Pancreas (tissue), 10 donors: ENCODE results near the gene TOX2. TPM values are rescaled to one million over a fixed set of nuclear protein-coding genes. Genes with fewer than 3 reads are reported as not detected.

Experiments
- ATAC-seq, 4 donors: fragments of 200-7000 bp; cut with Tn5 transposase; one replicate each; pipeline versions ENCODE4 v1.8.0 to v1.9.1; 2020; ENCODE audit warnings: mild to moderate bottlenecking in 4 of 4, moderate library complexity in 4 of 4
- DNase-seq, 6 donors: peaks; one replicate each; pipeline ENCODE4 v3.0.0-alpha.2; 2020
- FAIRE-seq: peaks from 2 replicates; lab custom pipeline; 2012; peaks lifted over from hg19 to GRCh38; lab: Jason Lieb, UNC
- H3K27ac ChIP-seq, 4 donors: fragments of 200-600 bp; sonication (generic); 1 replicate in 3 of 4; 2 replicates in 1 of 4; pipeline versions ENCODE4 v1.5.0 to v1.8.0; 2020
- H3K27me3 ChIP-seq, 4 donors: fragments of 200-600 bp; one replicate each; pipeline ENCODE4 v1.8.0; 2021
- H3K36me3 ChIP-seq, 3 donors: fragments of 200-600 bp; sonication (generic) in 1 of 3; one replicate each; pipeline versions ENCODE4 v1.5.0 to v1.8.0; 2020 to 2021
- H3K4me1 ChIP-seq, 3 donors: fragments of 200-600 bp; one replicate each; pipeline ENCODE4 v1.8.0; 2021
- H3K4me3 ChIP-seq, 4 donors: fragments of 200-600 bp; sonication (generic) in 2 of 4; one replicate each; pipeline versions ENCODE4 v1.5.0 to v1.8.0; 2020 to 2021
- H3K9me3 ChIP-seq, 4 donors: fragments of 200-600 bp; one replicate each; pipeline ENCODE4 v1.8.0; 2021
- WGBS, 2 donors: extraction: QIAGEN DNeasy Blood & Tissue Kit; methylation state at CpG; one replicate each; pipeline ENCODE4 v1.1.7; 2013; 5-methylcytosine and 5-hydroxymethylcytosine counted together
- intact Hi-C, 3 donors: fragments of 100-400 bp; cut with DNase I; formaldehyde crosslinking; loops; one replicate each; pipeline versions ENCODE4 v1.11.1 to v1.14.2; 2022
- polyA plus RNA-seq, 2 donors: library from polyadenylated mRNA; stranded (reverse); fragments of 200-250 nt; gene quantifications; one replicate each; pipeline ENCODE4 v1.2.3, GENCODE V29; 2013
- total RNA-seq, 6 donors: library from RNA; stranded (reverse); fragmentation: NEBNext Ultra II Directional in 4 of 6; extraction: Animal tissue kit (Norgen Biotek cat#: 25700) in 4 of 6; gene quantifications; one replicate each; pipeline versions ENCODE4 v1.2.1 to v1.2.4, GENCODE V29; 2021 to 2023
- TF ChIP-seq, protein P1 (sequence below), 4 donors: fragments of 200-600 bp; sonication (generic) in 3 of 4; IDR thresholded peaks; one replicate each; pipeline versions ENCODE4 v1.5.0 to v1.8.0; 2021; ENCODE audit warnings: antibody characterized with exemption in 4 of 4
- donor health status: healthy with polysubstance abuse.
- donor health status: DM: no; HTN: no; CAD: no; lungs with moderate emphysema.
- donor health status: DM: no; HTN: no; CAD: no.
- donor health status: control.
- donor health status: control.
- donor health status: Bipolar disorder and iron deficiency.
- donor health status: DM: yes; HTN: yes; CAD: no.
- donor health status: DM: no; HTN: no; CAD: no.
- donor health status: DM: no; HTN: no; CAD: no.
- donor health status: DM: yes; HTN: yes; CAD: no.

TOX2 gene
- total and polyA plus RNA-seq, 8 donors: 0.24 to 2.3 (median 0.90) TPM

DNA sequence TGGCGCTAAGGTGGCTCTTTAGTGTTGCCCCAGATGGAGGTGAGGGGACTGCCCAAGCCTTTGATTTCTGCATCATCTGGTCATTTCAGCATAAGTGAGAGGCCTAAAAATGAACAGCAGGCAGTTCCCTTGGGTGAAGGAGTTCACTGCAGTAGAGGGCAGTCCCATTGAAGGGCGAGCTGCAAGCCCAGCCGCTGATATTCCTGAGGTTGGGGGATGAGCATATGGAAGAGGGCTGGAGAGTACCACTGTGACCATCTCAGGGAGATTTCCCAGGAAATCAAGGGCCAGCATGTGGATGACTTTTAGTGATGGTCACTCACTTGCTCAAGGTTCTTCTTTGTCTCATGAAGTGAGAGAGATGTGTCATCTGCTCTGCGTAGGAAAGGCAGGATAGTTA lies 9.3 kb downstream of the TOX2 start:
- intact Hi-C loops: no loop called here
- no peak for ATAC-seq
- H3K27me3 ChIP-seq: no peaks in the 10 kb centered on the region
- H3K9me3 ChIP-seq: no peaks in the 10 kb centered on the region
- FAIRE-seq: no peak
- TF ChIP-seq, protein P1, sequence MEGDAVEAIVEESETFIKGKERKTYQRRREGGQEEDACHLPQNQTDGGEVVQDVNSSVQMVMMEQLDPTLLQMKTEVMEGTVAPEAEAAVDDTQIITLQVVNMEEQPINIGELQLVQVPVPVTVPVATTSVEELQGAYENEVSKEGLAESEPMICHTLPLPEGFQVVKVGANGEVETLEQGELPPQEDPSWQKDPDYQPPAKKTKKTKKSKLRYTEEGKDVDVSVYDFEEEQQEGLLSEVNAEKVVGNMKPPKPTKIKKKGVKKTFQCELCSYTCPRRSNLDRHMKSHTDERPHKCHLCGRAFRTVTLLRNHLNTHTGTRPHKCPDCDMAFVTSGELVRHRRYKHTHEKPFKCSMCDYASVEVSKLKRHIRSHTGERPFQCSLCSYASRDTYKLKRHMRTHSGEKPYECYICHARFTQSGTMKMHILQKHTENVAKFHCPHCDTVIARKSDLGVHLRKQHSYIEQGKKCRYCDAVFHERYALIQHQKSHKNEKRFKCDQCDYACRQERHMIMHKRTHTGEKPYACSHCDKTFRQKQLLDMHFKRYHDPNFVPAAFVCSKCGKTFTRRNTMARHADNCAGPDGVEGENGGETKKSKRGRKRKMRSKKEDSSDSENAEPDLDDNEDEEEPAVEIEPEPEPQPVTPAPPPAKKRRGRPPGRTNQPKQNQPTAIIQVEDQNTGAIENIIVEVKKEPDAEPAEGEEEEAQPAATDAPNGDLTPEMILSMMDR (IDR thresholded peaks at IDR 0.05): no peak
- H3K4me3 ChIP-seq: no peak overlapping the region
- H3K36me3 ChIP-seq: no peaks in the 10 kb centered on the region
- no peak for DNase-seq
- 67 to 71% methylated on average over 4 of the region's 4 CpGs for WGBS, 2 donors
- H3K27ac ChIP-seq: no peak overlapping the region
- no peaks in the 10 kb centered on the region for H3K4me1 ChIP-seq

DNA sequence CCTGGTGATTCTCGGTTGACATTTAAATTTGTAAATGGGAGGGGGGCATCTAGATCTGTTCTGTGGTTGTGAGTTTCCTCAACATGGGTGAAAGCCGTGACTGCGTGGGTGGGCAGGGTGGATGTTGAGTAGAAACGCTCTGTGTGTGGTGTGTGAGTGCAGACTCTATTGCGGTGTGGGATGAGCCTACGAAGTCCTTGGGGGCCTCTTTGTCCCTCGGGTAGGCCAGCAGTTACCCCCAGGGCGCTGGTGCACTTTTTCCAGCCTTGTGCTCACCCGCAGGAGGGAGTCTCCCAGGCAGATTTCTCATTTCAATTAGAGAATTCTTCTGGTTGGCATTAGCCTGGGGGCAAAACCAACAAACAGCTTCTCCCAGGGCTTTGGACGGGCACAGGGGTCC lies 10.6 kb downstream of the TOX2 start:
- FAIRE-seq (no peak), DNase-seq (no peak), ATAC-seq (no peak)
- Histone ChIP-seq H3K4me3 (no peak overlapping the region), H3K36me3 (no peaks in the 10 kb centered on the region), H3K27ac (no peak overlapping the region), H3K4me1 (no peaks in the 10 kb centered on the region), H3K9me3 (no peaks in the 10 kb centered on the region), H3K27me3 (no peaks in the 10 kb centered on the region)
- intact Hi-C loops: no loop called here
- WGBS, 2 donors: 52 to 58% methylated on average over 10 of the region's 10 CpGs
- TF ChIP-seq, protein P1 (IDR thresholded peaks at IDR 0.05): no peak

DNA sequence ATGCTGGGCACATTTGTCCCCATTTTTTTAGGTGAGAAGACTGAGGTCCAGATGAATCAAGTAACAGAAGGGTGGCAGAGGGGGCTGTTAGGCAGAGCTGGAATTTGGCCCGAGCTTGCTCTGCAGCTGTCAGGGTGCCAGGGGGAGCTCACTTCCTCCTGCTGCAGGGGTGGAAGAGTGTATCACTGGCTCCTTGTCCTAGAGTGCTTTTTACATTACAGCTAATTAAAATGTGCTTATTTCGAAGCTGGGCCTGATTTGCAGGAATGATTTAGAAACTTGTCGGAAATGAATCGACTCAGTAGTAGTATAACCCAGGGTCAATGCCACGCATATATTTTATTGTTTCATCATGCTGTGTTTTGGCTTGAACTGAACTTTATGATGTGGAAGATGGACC lies 11.1 kb downstream of the TOX2 start:
- no peaks in the 10 kb centered on the region for H3K27me3 ChIP-seq
- FAIRE-seq: no peak
- TF ChIP-seq, protein P1 (IDR thresholded peaks at IDR 0.05): no peak
- WGBS, 2 donors: 25 to 28% methylated on average over 5 of the region's 5 CpGs
- no peaks in the 10 kb centered on the region for H3K36me3 ChIP-seq
- no peak for DNase-seq
- no peaks in the 10 kb centered on the region for H3K9me3 ChIP-seq
- H3K4me1 ChIP-seq: no peaks in the 10 kb centered on the region
- H3K4me3 ChIP-seq: no peak overlapping the region
- ATAC-seq: peak in 1 of 4 donors; percentile 46
- H3K27ac ChIP-seq: no peak overlapping the region
- intact Hi-C loops: no loop called here

DNA sequence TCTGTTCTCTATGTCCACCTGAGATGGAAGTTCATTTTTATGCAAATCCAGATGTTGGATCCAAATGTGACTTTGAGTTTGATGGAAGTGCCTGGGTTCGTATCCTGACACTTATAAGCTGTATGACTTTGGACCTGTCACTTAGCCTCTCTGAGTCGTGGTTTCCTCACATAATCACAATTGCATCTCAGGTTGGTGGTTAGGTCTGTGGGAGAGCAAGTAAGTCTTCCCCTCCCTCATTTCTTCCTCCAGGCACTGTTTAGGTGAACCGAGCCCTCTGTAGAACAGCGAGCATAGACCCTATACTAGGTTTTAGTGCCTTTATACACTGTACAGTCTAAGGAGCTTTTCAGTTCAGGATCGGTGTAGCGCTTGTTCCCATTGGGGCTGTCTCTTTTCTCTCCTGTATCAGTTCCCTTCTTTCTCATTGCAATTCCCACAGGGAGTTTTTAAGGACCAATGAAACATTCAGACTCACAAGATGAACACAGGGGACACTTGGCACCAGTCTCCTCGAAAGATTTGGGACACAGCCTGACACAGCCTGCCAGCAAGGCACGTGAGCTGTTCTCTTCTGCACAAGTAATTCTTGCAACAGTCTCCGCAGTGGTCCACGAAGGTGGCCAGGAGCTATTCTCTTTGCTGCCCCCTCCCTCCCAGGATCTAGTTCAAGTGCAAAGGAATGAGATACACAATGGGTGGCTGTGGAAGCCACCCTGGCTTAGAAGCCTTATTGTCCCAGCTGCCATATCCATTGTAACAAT lies 11.8 kb downstream of the TOX2 start:
- TF ChIP-seq, protein P1 (IDR thresholded peaks at IDR 0.05): no peak
- FAIRE-seq (no peak), DNase-seq (no peak), ATAC-seq (no peak)
- no peaks in the 10 kb centered on the region for H3K9me3 ChIP-seq
- H3K36me3 ChIP-seq: no peaks in the 10 kb centered on the region
- 53 to 64% methylated on average over 10 of the region's 10 CpGs for WGBS, 2 donors
- no peaks in the 10 kb centered on the region for H3K4me1 ChIP-seq
- H3K27ac ChIP-seq: no peak overlapping the region
- intact Hi-C loops: no loop called here
- H3K27me3 ChIP-seq: no peaks in the 10 kb centered on the region
- no peak overlapping the region for H3K4me3 ChIP-seq

DNA sequence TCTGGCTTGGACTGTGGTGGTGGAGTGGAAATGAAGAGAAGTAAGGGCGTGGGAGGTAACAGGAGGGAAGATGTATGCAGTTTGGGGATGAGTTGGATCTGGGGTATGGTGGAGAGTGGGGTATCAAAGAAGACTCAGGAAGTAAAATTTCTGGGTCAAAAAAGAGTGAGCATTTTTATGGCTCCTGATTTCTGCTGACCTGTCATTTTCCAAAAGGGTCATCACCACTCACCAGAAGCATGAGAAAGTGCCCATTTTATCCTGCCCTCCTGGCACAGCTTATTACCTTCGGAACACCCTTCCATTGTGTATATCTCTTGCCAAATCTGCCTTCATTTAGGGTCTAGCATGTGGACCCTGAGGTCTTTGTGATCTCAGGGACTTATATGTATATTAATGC lies 17.3 kb downstream of the TOX2 start:
- no peaks in the 10 kb centered on the region for H3K4me1 ChIP-seq
- ATAC-seq (no peak), FAIRE-seq (no peak), DNase-seq (no peak)
- intact Hi-C loops: no loop called here
- TF ChIP-seq, protein P1 (IDR thresholded peaks at IDR 0.05): no peak
- H3K9me3 ChIP-seq: no peaks in the 10 kb centered on the region
- H3K4me3 ChIP-seq: no peak overlapping the region
- H3K36me3 ChIP-seq: no peaks in the 10 kb centered on the region
- 78% methylated on average over 2 of the region's 2 CpGs for WGBS, 2 donors
- H3K27me3 ChIP-seq: no peaks in the 10 kb centered on the region
- H3K27ac ChIP-seq: no peak overlapping the region
